HCT116 (cell line): ENCODE data around the gene C1orf159.

Experiments used
- ATF3 ChIP-seq: IDR thresholded peaks from 2 replicates; pipeline ENCODE4 v1.6.1; 2012
- CTCF ChIP-seq, 3 experiments: fragments of 200-600 bp in 1 of 3; sonication (generic) in 1 of 3; IDR thresholded peaks in 2 of 3; conservative IDR thresholded peaks in 1 of 3; 2 replicates each; pipeline ENCODE4 v1.5.1; 2012 to 2017; ENCODE audit warnings: low read depth in 2 of 3, low read length in 2 of 3, antibody characterized with exemption in 1 of 3, borderline replicate concordance in 1 of 3, control low read depth in 1 of 3, mild to moderate bottlenecking in 1 of 3, mixed read lengths in 1 of 3, mixed run types in 1 of 3, moderate library complexity in 1 of 3; ENCODE audit not compliant: insufficient read depth in 1 of 3
- EZH2 ChIP-seq: fragments of 200-600 bp; sonication (generic); IDR thresholded peaks from 2 replicates; pipeline ENCODE4 v1.6.1; 2017; ENCODE audit warnings: antibody characterized with exemption, mixed run types
- EZH2phosphoT487 ChIP-seq: fragments of 200-600 bp; IDR thresholded peaks from 2 replicates; pipeline ENCODE4 v1.6.1; 2018; ENCODE audit warnings: antibody characterized with exemption, borderline replicate concordance
- JUND ChIP-seq: IDR thresholded peaks from 2 replicates; pipeline ENCODE4 v1.6.1; 2012
- MAX ChIP-seq: IDR thresholded peaks from 2 replicates; pipeline ENCODE4 v1.6.1; 2012
- POLR2A ChIP-seq: IDR thresholded peaks from 2 replicates; pipeline ENCODE4 v1.7.0; 2011; ENCODE audit warnings: borderline replicate concordance; ENCODE audit not compliant: insufficient read depth, insufficient read length; ENCODE audit errors: extremely low read depth
- POLR2AphosphoS5 ChIP-seq: IDR thresholded peaks from 2 replicates; pipeline ENCODE4 v1.6.1; 2011; ENCODE audit warnings: mild to moderate bottlenecking, low read depth, low read length, moderate library complexity
- RAD21 ChIP-seq: IDR thresholded peaks from 2 replicates; pipeline ENCODE4 v1.6.1; 2012; ENCODE audit warnings: low read depth, mild to moderate bottlenecking
- SRF ChIP-seq: IDR thresholded peaks from 2 replicates; pipeline ENCODE4 v1.6.1; 2012; ENCODE audit warnings: low read depth
- YY1 ChIP-seq: IDR thresholded peaks from 2 replicates; pipeline ENCODE4 v1.6.1; 2011; ENCODE audit warnings: low read length, low read depth, moderate library complexity, mild to moderate bottlenecking; ENCODE audit not compliant: insufficient replicate concordance; ENCODE audit errors: extremely low read depth
- TF ChIP-seq, protein P1 (sequence below): IDR thresholded peaks from 2 replicates; pipeline ENCODE4 v1.6.1; 2012; ENCODE audit warnings: low read depth

DNA sequence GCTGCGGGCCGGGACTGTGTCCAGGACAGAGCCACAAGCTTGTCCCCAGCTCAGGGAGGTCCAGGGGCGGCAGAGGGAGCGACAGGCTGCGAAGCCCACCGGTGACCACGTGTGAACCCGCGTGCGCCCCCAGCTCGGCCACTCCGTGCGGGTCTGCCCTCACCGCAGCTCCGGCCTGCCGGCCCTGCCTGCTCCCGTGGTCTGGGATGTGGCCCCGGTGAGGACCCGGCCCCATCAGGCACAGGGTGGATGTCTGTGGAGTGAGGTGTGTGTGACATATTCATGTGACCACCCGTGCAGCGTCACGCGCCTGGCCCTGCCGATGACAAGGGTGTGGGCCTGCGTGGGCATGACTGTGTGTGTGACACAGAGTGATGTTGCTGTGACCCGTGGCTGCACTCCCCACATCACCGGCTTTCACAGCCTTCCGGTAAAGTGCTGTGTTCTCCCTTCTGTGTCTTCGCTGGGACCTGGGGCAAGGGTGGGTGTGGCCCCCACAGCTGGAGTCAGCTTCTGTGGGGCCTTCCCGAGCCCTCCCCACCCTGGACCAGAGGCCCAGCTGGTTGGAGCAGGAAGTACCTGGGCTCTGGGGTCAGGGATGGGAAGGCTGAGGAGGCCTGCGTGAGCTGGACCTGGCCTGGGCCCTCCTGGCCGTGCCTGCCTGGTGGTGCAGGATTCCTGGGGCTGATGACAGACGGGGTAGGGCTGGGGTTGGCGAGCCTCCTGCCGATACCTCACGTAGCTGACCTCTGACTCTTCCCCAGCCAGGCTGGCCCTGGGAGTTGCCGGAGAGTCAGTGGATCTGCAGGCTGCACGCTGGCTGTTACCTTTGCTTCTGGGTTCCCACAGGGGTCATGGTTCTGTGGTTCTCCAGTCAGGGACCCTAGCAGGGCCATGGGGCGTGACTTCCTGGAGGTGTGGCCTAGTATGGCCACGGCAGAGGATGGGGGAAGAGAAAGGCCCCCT, 45.9 kb downstream of the C1orf159 start:
- TF ChIP-seq POLR2AphosphoS5 (0 out of 2 replicates have a peak, but pooled peaks have one; percentile 50), YY1 (no peak), POLR2A (no peak), CTCF (IDR thresholded peaks at IDR 0.05 in 2 of 3, conservative IDR thresholded peaks at IDR 0.05 in 1 of 3; ENCODE audit: borderline replicate concordance in 1 of 3, insufficient read depth in 1 of 3, low read depth in 2 of 3, low read length in 2 of 3) (no peak), SRF (no peak), RAD21 (no peak), MAX (no peak), ATF3 (no peak), JUND (no peak), EZH2phosphoT487 (no peak), EZH2 (no peak)
- TF ChIP-seq, protein P1, sequence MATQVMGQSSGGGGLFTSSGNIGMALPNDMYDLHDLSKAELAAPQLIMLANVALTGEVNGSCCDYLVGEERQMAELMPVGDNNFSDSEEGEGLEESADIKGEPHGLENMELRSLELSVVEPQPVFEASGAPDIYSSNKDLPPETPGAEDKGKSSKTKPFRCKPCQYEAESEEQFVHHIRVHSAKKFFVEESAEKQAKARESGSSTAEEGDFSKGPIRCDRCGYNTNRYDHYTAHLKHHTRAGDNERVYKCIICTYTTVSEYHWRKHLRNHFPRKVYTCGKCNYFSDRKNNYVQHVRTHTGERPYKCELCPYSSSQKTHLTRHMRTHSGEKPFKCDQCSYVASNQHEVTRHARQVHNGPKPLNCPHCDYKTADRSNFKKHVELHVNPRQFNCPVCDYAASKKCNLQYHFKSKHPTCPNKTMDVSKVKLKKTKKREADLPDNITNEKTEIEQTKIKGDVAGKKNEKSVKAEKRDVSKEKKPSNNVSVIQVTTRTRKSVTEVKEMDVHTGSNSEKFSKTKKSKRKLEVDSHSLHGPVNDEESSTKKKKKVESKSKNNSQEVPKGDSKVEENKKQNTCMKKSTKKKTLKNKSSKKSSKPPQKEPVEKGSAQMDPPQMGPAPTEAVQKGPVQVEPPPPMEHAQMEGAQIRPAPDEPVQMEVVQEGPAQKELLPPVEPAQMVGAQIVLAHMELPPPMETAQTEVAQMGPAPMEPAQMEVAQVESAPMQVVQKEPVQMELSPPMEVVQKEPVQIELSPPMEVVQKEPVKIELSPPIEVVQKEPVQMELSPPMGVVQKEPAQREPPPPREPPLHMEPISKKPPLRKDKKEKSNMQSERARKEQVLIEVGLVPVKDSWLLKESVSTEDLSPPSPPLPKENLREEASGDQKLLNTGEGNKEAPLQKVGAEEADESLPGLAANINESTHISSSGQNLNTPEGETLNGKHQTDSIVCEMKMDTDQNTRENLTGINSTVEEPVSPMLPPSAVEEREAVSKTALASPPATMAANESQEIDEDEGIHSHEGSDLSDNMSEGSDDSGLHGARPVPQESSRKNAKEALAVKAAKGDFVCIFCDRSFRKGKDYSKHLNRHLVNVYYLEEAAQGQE: no peak
